ENCODE results near the gene NPY4R. TPM values are rescaled to one million over a fixed set of nuclear protein-coding genes. Genes with fewer than 3 reads are reported as not detected.
"Not testable (repeated sequence)": the region's sequence is repeated elsewhere in the genome, so short reads cannot be mapped to it uniquely, and the experiment has no call there.

Gene NPY4R
- total RNA-seq, 4 donors from 2014 or later, result 1.1 to 23.9 (median 2.9) TPM

- H3K36me3 ChIP-seq; H3K27ac ChIP-seq; intact Hi-C loops (cut with DNase I; ENCODE audit: low total_unique reads); H3K9me3 ChIP-seq; DNase-seq; in situ Hi-C loops (cut with MboI; ENCODE audit: low pct_ligation_motif_present in 1 of 4, low pct_unique_long_range_greater_than_20kb in 1 of 4, low sequenced_read_pairs in 3 of 4); H3K4me1 ChIP-seq; H3K27me3 ChIP-seq; H3K4me3 ChIP-seq: not testable (repeated sequence)
- no CpG with 5 or more reads among the region's 2 CpGs for WGBS, 2 donors (ENCODE audit: low coverage in 1 of 2)
Observed at GRCh38 chr10:46497878-46498277, 32.1 kb upstream of the NPY4R start.

- in situ Hi-C loops (cut with MboI; ENCODE audit: low pct_ligation_motif_present in 1 of 4, low pct_unique_long_range_greater_than_20kb in 1 of 4, low sequenced_read_pairs in 3 of 4); H3K9me3 ChIP-seq; H3K27me3 ChIP-seq; H3K4me1 ChIP-seq; H3K36me3 ChIP-seq; DNase-seq; H3K27ac ChIP-seq; intact Hi-C loops (cut with DNase I; ENCODE audit: low total_unique reads); H3K4me3 ChIP-seq: not testable (repeated sequence)
- no CpG with 5 or more reads among the region's 4 CpGs for WGBS, 2 donors (ENCODE audit: low coverage in 1 of 2)
Observed at GRCh38 chr10:46497401-46497800, 31.6 kb upstream of the NPY4R start.

GRCh38 chr10:46491364-46492114 is 25.8 kb upstream of the NPY4R start:
- DNase-seq; intact Hi-C loops (cut with DNase I; ENCODE audit: low total_unique reads); H3K36me3 ChIP-seq; H3K9me3 ChIP-seq; H3K4me1 ChIP-seq; H3K27me3 ChIP-seq; H3K27ac ChIP-seq; in situ Hi-C loops (cut with MboI; ENCODE audit: low pct_ligation_motif_present in 1 of 4, low pct_unique_long_range_greater_than_20kb in 1 of 4, low sequenced_read_pairs in 3 of 4); H3K4me3 ChIP-seq: not testable (repeated sequence)
- WGBS, 2 donors (ENCODE audit: low coverage in 1 of 2), result no CpG with 5 or more reads among the region's 1 CpG

GRCh38 chr10:46490285-46490684 is 24.5 kb upstream of the NPY4R start:
- WGBS, 2 donors (ENCODE audit: low coverage in 1 of 2), result 86% methylated on average over 9 of the region's 11 CpGs; no CpG with 5 or more reads in 1 of the 2 donors
- in situ Hi-C loops (cut with MboI; ENCODE audit: low pct_ligation_motif_present in 1 of 4, low pct_unique_long_range_greater_than_20kb in 1 of 4, low sequenced_read_pairs in 3 of 4); intact Hi-C loops (cut with DNase I; ENCODE audit: low total_unique reads); H3K27me3 ChIP-seq; H3K4me1 ChIP-seq; H3K9me3 ChIP-seq; H3K36me3 ChIP-seq; H3K27ac ChIP-seq; H3K4me3 ChIP-seq: not testable (repeated sequence)
- peak; percentile 5 for DNase-seq

- intact Hi-C loops (cut with DNase I; ENCODE audit: low total_unique reads); H3K9me3 ChIP-seq; H3K4me3 ChIP-seq; DNase-seq; H3K36me3 ChIP-seq; in situ Hi-C loops (cut with MboI; ENCODE audit: low pct_ligation_motif_present in 1 of 4, low pct_unique_long_range_greater_than_20kb in 1 of 4, low sequenced_read_pairs in 3 of 4); H3K27me3 ChIP-seq; H3K27ac ChIP-seq; H3K4me1 ChIP-seq: not testable (repeated sequence)
- no CpG with 5 or more reads among the region's 2 CpGs for whole genome bisulfite sequencing, 2 donors (ENCODE audit: low coverage in 1 of 2)
Observed at GRCh38 chr10:46486459-46486858, 20.7 kb upstream of the NPY4R start.

- H3K9me3 ChIP-seq; H3K27me3 ChIP-seq; in situ Hi-C loops (cut with MboI; ENCODE audit: low pct_ligation_motif_present in 1 of 4, low pct_unique_long_range_greater_than_20kb in 1 of 4, low sequenced_read_pairs in 3 of 4); H3K27ac ChIP-seq; H3K36me3 ChIP-seq; DNase-seq; intact Hi-C loops (cut with DNase I; ENCODE audit: low total_unique reads); H3K4me1 ChIP-seq; H3K4me3 ChIP-seq: not testable (repeated sequence)
- 56% methylated on average over 2 of the region's 3 CpGs; no CpG with 5 or more reads in 1 of the 2 donors for WGBS, 2 donors (ENCODE audit: low coverage in 1 of 2)
Observed at GRCh38 chr10:46474746-46475320, 9.1 kb upstream of the NPY4R start.

GRCh38 chr10:46473758-46474157 is 8.0 kb upstream of the NPY4R start:
- H3K4me3 ChIP-seq; intact Hi-C loops (cut with DNase I; ENCODE audit: low total_unique reads); H3K27ac ChIP-seq; in situ Hi-C loops (cut with MboI; ENCODE audit: low pct_ligation_motif_present in 1 of 4, low pct_unique_long_range_greater_than_20kb in 1 of 4, low sequenced_read_pairs in 3 of 4); H3K36me3 ChIP-seq; H3K4me1 ChIP-seq; H3K27me3 ChIP-seq; H3K9me3 ChIP-seq: not testable (repeated sequence)
- DNase-seq, result peak; percentile 63
- 38% methylated on average over 3 of the region's 3 CpGs; no CpG with 5 or more reads in 1 of the 2 donors for WGBS, 2 donors (ENCODE audit: low coverage in 1 of 2)

- DNase-seq; H3K4me3 ChIP-seq; H3K9me3 ChIP-seq; H3K27me3 ChIP-seq; H3K36me3 ChIP-seq; in situ Hi-C loops (cut with MboI; ENCODE audit: low pct_ligation_motif_present in 1 of 4, low pct_unique_long_range_greater_than_20kb in 1 of 4, low sequenced_read_pairs in 3 of 4); H3K4me1 ChIP-seq; H3K27ac ChIP-seq; intact Hi-C loops (cut with DNase I; ENCODE audit: low total_unique reads): not testable (repeated sequence)
- WGBS, 2 donors (ENCODE audit: low coverage in 1 of 2), result no CpG with 5 or more reads among the region's 1 CpG
Observed at GRCh38 chr10:46470134-46470533, 4.4 kb upstream of the NPY4R start.

Data from transverse colon (tissue), 4 donors.